ENCODE measurements around the gene CISD1. TPM values are rescaled to one million over a fixed set of nuclear protein-coding genes. Genes with fewer than 3 reads are reported as not detected.
"Not testable (repeated sequence)": the region's sequence is repeated elsewhere in the genome, so short reads cannot be mapped to it uniquely, and the experiment has no call there.

CISD1 gene
- total and polyA plus RNA-seq, 2 donors (not counting 1 experiment from before 2014, with no cell fraction given) = 14.0 to 39.9 TPM

DNA sequence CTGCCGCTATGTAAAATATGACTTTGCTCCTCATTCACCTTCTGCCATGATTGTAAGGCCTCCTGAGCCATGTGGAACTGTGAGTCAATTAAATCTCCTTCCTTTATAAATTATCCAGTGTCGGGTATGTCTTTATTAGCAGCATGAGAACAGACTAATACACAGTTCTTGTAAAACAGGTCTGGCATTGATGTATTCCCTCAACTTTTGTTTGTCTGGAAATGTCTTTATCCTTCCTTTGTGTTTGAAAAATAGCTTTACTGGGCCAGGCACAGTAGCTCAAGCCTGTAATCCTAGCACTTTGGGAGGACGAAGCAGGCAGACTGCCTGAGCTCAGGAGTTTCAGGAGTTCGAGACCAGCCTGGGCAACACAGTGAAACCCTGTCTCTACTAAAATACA is 15.8 kb upstream of the CISD1 start:
- Histone ChIP-seq H3K4me1 (ENCODE audit: control insufficient read depth, extremely low read depth, insufficient read depth, low read length) (no peaks in the 10 kb centered on the region), H3K79me2 (ENCODE audit: control insufficient read depth, insufficient read depth, low read length) (no peaks in the 10 kb centered on the region), H2AFZ (ENCODE audit: low read length) (no peak overlapping the region), H3K36me3 (ENCODE audit: control insufficient read depth, insufficient read depth, low read length) (no peaks in the 10 kb centered on the region), H3K4me2 (ENCODE audit: extremely low read depth, insufficient read depth, low read length) (no peak overlapping the region), H3K27ac (ENCODE audit: insufficient read depth, low read length) (no peak overlapping the region), H3K27me3 (ENCODE audit: control insufficient read depth, insufficient read depth, low read length) (no peaks in the 10 kb centered on the region), H4K20me1 (ENCODE audit: control insufficient read depth, extremely low read depth, insufficient read depth, low read length) (no peaks in the 10 kb centered on the region), H3K4me3 (replicated peaks in 1 of 4; ENCODE audit: control extremely low read depth in 1 of 4, insufficient read depth in 1 of 4, low read depth in 3 of 4, low read length in 4 of 4) (no peak overlapping the region), H3K9me3 (ENCODE audit: control insufficient read depth, insufficient read depth, low read depth, low read length) (no peaks in the 10 kb centered on the region), H3K9ac (ENCODE audit: insufficient read depth, low read length) (no peak overlapping the region)
- DNase-seq (ENCODE audit: low read depth in 2 of 2) = no peak
- TF ChIP-seq, protein P1, sequence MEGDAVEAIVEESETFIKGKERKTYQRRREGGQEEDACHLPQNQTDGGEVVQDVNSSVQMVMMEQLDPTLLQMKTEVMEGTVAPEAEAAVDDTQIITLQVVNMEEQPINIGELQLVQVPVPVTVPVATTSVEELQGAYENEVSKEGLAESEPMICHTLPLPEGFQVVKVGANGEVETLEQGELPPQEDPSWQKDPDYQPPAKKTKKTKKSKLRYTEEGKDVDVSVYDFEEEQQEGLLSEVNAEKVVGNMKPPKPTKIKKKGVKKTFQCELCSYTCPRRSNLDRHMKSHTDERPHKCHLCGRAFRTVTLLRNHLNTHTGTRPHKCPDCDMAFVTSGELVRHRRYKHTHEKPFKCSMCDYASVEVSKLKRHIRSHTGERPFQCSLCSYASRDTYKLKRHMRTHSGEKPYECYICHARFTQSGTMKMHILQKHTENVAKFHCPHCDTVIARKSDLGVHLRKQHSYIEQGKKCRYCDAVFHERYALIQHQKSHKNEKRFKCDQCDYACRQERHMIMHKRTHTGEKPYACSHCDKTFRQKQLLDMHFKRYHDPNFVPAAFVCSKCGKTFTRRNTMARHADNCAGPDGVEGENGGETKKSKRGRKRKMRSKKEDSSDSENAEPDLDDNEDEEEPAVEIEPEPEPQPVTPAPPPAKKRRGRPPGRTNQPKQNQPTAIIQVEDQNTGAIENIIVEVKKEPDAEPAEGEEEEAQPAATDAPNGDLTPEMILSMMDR (conservative IDR thresholded peaks at IDR 0.05 in 1 of 2, IDR thresholded peaks at IDR 0.05 in 1 of 2; ENCODE audit: low read depth in 1 of 2, low read length in 2 of 2) = no peak
- TF ChIP-seq EZH2 (IDR thresholded peaks at IDR 0.05; ENCODE audit: low read length, missing control alignments) = no peak

DNA sequence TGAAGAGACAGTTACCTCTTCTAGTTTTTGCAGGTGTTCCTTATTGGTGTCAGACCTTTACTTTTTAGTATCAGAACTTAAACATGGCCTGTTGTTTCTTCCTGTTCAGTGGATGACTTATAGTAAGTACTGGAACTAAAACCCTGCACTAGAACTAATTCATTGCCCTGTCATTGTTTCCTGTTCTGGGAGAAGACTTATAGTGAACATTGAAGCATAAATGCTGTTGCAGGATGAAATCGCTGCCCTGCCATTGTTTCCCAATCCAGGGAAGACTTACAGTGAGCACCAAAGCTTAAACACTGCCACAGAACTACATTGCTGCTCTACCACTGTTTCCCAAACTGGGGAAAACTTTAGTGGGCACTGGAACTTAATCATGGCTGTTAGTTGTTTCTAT is 14.3 kb upstream of the CISD1 start:
- H3K36me3 ChIP-seq (ENCODE audit: control insufficient read depth, insufficient read depth, low read length) = no peaks in the 10 kb centered on the region
- H3K9ac ChIP-seq (ENCODE audit: insufficient read depth, low read length) = no peak overlapping the region
- no peak for DNase-seq (ENCODE audit: low read depth in 2 of 2)
- H3K79me2 ChIP-seq (ENCODE audit: control insufficient read depth, insufficient read depth, low read length) = no peaks in the 10 kb centered on the region
- TF ChIP-seq EZH2 (IDR thresholded peaks at IDR 0.05; ENCODE audit: low read length, missing control alignments) = no peak
- TF ChIP-seq, protein P1 (conservative IDR thresholded peaks at IDR 0.05 in 1 of 2, IDR thresholded peaks at IDR 0.05 in 1 of 2; ENCODE audit: low read depth in 1 of 2, low read length in 2 of 2) = no peak
- H2AFZ ChIP-seq (ENCODE audit: low read length) = no peak overlapping the region
- no peak overlapping the region for H3K4me3 ChIP-seq (replicated peaks in 1 of 4; ENCODE audit: control extremely low read depth in 1 of 4, insufficient read depth in 1 of 4, low read depth in 3 of 4, low read length in 4 of 4)
- H3K4me1 ChIP-seq (ENCODE audit: control insufficient read depth, extremely low read depth, insufficient read depth, low read length) = no peaks in the 10 kb centered on the region
- H3K4me2 ChIP-seq (ENCODE audit: extremely low read depth, insufficient read depth, low read length) = no peak overlapping the region
- H3K9me3 ChIP-seq (ENCODE audit: control insufficient read depth, insufficient read depth, low read depth, low read length) = no peaks in the 10 kb centered on the region
- H3K27ac ChIP-seq (ENCODE audit: insufficient read depth, low read length) = no peak overlapping the region
- H3K27me3 ChIP-seq (ENCODE audit: control insufficient read depth, insufficient read depth, low read length) = no peaks in the 10 kb centered on the region
- no peaks in the 10 kb centered on the region for H4K20me1 ChIP-seq (ENCODE audit: control insufficient read depth, extremely low read depth, insufficient read depth, low read length)

DNA sequence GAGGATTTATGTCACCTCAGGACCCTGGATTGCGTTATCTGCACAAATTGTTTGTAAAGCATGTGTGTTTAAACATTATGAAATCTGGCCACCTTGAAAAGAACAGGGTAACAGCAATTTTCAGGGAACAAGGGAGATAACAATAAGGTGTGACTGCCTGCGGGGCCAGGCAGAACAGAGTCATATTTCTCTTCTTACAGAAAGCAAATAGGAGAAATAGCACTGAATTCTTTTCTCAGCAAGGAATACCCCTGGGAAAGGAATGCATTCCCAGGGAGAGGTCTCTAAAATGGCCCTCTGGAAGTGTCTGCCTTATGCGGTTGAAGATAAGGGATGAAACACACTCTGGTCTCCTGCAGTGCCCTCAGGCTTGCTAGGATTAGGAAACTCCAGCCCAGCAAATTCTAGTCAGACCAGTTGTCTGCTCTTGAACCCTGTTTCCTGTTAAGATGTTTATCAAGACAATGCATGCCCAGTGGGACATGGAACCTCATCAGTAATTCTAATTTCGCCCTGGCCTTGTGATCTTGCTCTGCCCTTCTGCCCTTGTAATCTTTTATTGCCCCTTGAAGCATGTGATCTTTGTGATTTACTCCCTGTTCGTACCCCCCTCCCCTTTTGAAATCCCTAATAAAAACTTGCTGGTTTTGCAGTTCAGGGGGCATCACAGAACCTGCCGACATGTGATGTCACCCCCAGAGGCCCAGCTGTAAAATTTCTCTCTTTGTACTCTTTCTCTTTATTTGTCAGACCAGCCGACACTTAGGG is 12.8 kb upstream of the CISD1 start:
- H3K9me3 ChIP-seq (ENCODE audit: control insufficient read depth, insufficient read depth, low read depth, low read length); H2AFZ ChIP-seq (ENCODE audit: low read length); H3K79me2 ChIP-seq (ENCODE audit: control insufficient read depth, insufficient read depth, low read length); DNase-seq (ENCODE audit: low read depth in 2 of 2); H3K4me2 ChIP-seq (ENCODE audit: extremely low read depth, insufficient read depth, low read length); H3K27me3 ChIP-seq (ENCODE audit: control insufficient read depth, insufficient read depth, low read length); H3K4me1 ChIP-seq (ENCODE audit: control insufficient read depth, extremely low read depth, insufficient read depth, low read length); H4K20me1 ChIP-seq (ENCODE audit: control insufficient read depth, extremely low read depth, insufficient read depth, low read length); H3K27ac ChIP-seq (ENCODE audit: insufficient read depth, low read length); H3K4me3 ChIP-seq (replicated peaks in 1 of 4; ENCODE audit: control extremely low read depth in 1 of 4, insufficient read depth in 1 of 4, low read depth in 3 of 4, low read length in 4 of 4); H3K9ac ChIP-seq (ENCODE audit: insufficient read depth, low read length); H3K36me3 ChIP-seq (ENCODE audit: control insufficient read depth, insufficient read depth, low read length): not testable (repeated sequence)
